Adrenal gland (tissue), 12 donors: Measurements from ENCODE around the gene CEMP1. TPM values are rescaled to one million over a fixed set of nuclear protein-coding genes. Genes with fewer than 3 reads are reported as not detected.
"Not testable (repeated sequence)": the region's sequence is repeated elsewhere in the genome, so short reads cannot be mapped to it uniquely, and the experiment has no call there.

ENCODE experiments used
- DNase-seq, 7 donors: peaks; one replicate each; pipeline ENCODE4 v3.0.0-alpha.2; 2019 to 2020
- H3K27ac ChIP-seq, 5 donors: fragments of 200-600 bp; sonication (generic) in 4 of 5; 1 replicate in 3 of 5; 2 replicates in 2 of 5; pipeline versions ENCODE4 v1.5.1 to v1.8.0; 2016 to 2020; ENCODE audit warnings: mild to moderate bottlenecking in 1 of 5
- H3K27me3 ChIP-seq: fragments of 200-600 bp; 2 replicates; pipeline ENCODE4 v1.8.0; 2021
- H3K36me3 ChIP-seq, 2 donors: fragments of 200-600 bp; replicated peaks in 1 of 2; 1 replicate in 1 of 2; 2 replicates in 1 of 2; pipeline versions ENCODE4 v1.5.1 to v1.8.0; 2018 to 2022
- H3K4me1 ChIP-seq, 2 donors: fragments of 200-600 bp; replicated peaks in 1 of 2; 1 replicate in 1 of 2; 2 replicates in 1 of 2; pipeline versions ENCODE4 v1.5.1 to v1.8.0; 2018 to 2021
- H3K4me3 ChIP-seq, 4 donors: fragments of 200-600 bp; sonication (generic) in 3 of 4; one replicate each; pipeline ENCODE4 v1.5.1; 2016 to 2018
- H3K9me3 ChIP-seq, 3 donors: fragments of 200-600 bp; sonication (generic) in 1 of 3; replicated peaks in 1 of 3; 1 replicate in 2 of 3; 2 replicates in 1 of 3; pipeline versions ENCODE4 v1.5.1 to v1.8.0; 2016 to 2021
- CTCF ChIP-seq, 6 experiments: fragments of 450-650 bp in 4 of 6; fragments of 200-600 bp in 2 of 6; sonication (generic) in 1 of 6; IDR thresholded peaks; 1 replicate in 5 of 6; 2 replicates in 1 of 6; pipeline versions ENCODE4 v1.5.1 to v1.8.0; 2016 to 2021; ENCODE audit warnings: antibody characterized with exemption in 6 of 6, mild to moderate bottlenecking in 2 of 6, moderate library complexity in 1 of 6
- POLR2A ChIP-seq, 2 donors: fragments of 450-650 bp; IDR thresholded peaks; one replicate each; pipeline ENCODE4 v1.6.1; 2017; ENCODE audit warnings: antibody characterized with exemption in 2 of 2, mild to moderate bottlenecking in 2 of 2, moderate library complexity in 1 of 2
- WGBS, 4 donors: extraction: QIAGEN DNeasy Blood & Tissue Kit in 2 of 4; methylation state at CpG; one replicate each; pipeline versions ENCODE4 v1.1.5 to v1.1.7; 2013 to 2017; 5-methylcytosine and 5-hydroxymethylcytosine counted together
- intact Hi-C, 2 donors: fragments of 100-400 bp; cut with DNase I; formaldehyde crosslinking; loops; one replicate each; pipeline versions ENCODE4 v1.14.1 to v1.15.0; 2022 to 2023
- polyA plus RNA-seq, 3 donors: library from polyadenylated mRNA; stranded (reverse); fragments of 200-250 nt in 2 of 3; fragments of 350-450 nt in 1 of 3; fragmentation: Illumina TruSeq in 1 of 3; extraction: RNeasy Lipid Tissue Mini Kit (QIAGEN cat#74804) in 1 of 3; gene quantifications; one replicate each; pipeline ENCODE4 v1.2.3, GENCODE V29; 2013 to 2014
- total RNA-seq, 9 donors: library from RNA; depleted of rRNA in 4 of 9; stranded (reverse); fragments of >200 nt in 4 of 9; fragments of 120-200 nt in 1 of 9; fragmentation: NEBNext Ultra II Directional in 1 of 9; extraction: Animal tissue kit (Norgen Biotek cat#: 25700) in 1 of 9; gene quantifications; one replicate each; pipeline versions ENCODE4 v1.1.0 to v1.2.4, GENCODE V29; 2013 to 2023
- donor health status: healthy with polysubstance abuse.
- donor health status: Bipolar disorder and iron deficiency.
- donor health status: DM: yes; HTN: yes; CAD: no.
- donor health status: DM: no; HTN: no; CAD: no.
- donor health status: DM: no; HTN: no; CAD: no.
- donor health status: DM: yes; HTN: yes; CAD: no.

Gene CEMP1
- total and polyA plus RNA-seq, 12 donors = 0.11 to 1.4 (median 1.3) TPM; not detected in 9

- H3K36me3 ChIP-seq = peaks cover 0 to 15% of the 10 kb centered on the region in 2 donors
- H3K4me3 ChIP-seq = no peak overlapping the region
- 83 to 92% (median 86%) methylated on average over 11 of the region's 11 CpGs for WGBS, 4 donors
- intact Hi-C loops = no loop called here
- H3K27me3 ChIP-seq = no peaks in the 10 kb centered on the region
- TF ChIP-seq CTCF (IDR thresholded peaks at IDR 0.05) = no peak
- H3K27ac ChIP-seq = peak overlapping the region in 1 of 5 donors; percentile 97
- no peaks in the 10 kb centered on the region for H3K9me3 ChIP-seq
- DNase-seq = peak in 2 of 7 donors; percentile 15 to 21
- H3K4me1 ChIP-seq = peaks cover 13 to 33% of the 10 kb centered on the region in 2 donors
Measured at GRCh38 chr16:2533912-2534311, 2.7 kb upstream of the CEMP1 start.

GRCh38 chr16:2533142-2533755 is 2.0 kb upstream of the CEMP1 start:
- H3K9me3 ChIP-seq, H3K27me3 ChIP-seq, intact Hi-C loops: not testable (repeated sequence)
- peak overlapping the region in 1 of 4 donors; percentile 63 for H3K4me3 ChIP-seq
- H3K27ac ChIP-seq = peak overlapping the region; percentile 82 to 99 (median 96)
- H3K4me1 ChIP-seq = peaks cover 13 to 28% of the 10 kb centered on the region in 2 donors
- peak in 5 of 7 donors; percentile 25 to 52 (median 46) for DNase-seq
- 33 to 46% (median 34%) methylated on average over 7 to 16 of the region's 16 CpGs for WGBS, 4 donors
- peaks cover 0 to 21% of the 10 kb centered on the region in 2 donors for H3K36me3 ChIP-seq

GRCh38 chr16:2532494-2533141 is 1.4 kb upstream of the CEMP1 start:
- DNase-seq = peak; percentile 66 to 89 (median 77)
- Histone ChIP-seq H3K27me3 (no peaks in the 10 kb centered on the region), H3K4me3 (peak overlapping the region in 3 of 4 donors; percentile 42 to 63 (median 57)), H3K36me3 (peaks cover 0 to 28% of the 10 kb centered on the region in 2 donors), H3K4me1 (peaks cover 13 to 28% of the 10 kb centered on the region in 2 donors), H3K27ac (peak overlapping the region; percentile 82 to 99 (median 96)), H3K9me3 (no peaks in the 10 kb centered on the region)
- intact Hi-C loops = no loop called here
- TF ChIP-seq POLR2A (IDR thresholded peaks at IDR 0.05) (peak; percentile 22 to 70), CTCF (IDR thresholded peaks at IDR 0.05) (no peak)
- 2 to 3% (median 2%) methylated on average over 26 to 37 of the region's 37 CpGs for WGBS, 4 donors

GRCh38 chr16:2531696-2532493 is 687 bp upstream of the CEMP1 start:
- 0 to 1% (median 1%) methylated on average over 25 to 84 of the region's 84 CpGs for WGBS, 4 donors
- peak overlapping the region; percentile 82 to 99 (median 96) for H3K27ac ChIP-seq
- H3K4me1 ChIP-seq = peaks cover 11 to 23% of the 10 kb centered on the region in 2 donors
- H3K9me3 ChIP-seq = no peaks in the 10 kb centered on the region
- H3K4me3 ChIP-seq = peak overlapping the region in 3 of 4 donors; percentile 42 to 63 (median 57)
- H3K27me3 ChIP-seq = no peaks in the 10 kb centered on the region
- peak; percentile 98 to 100 (median 99) for DNase-seq
- H3K36me3 ChIP-seq = peaks cover 0 to 29% of the 10 kb centered on the region in 2 donors
- TF ChIP-seq POLR2A (IDR thresholded peaks at IDR 0.05) (peak in 1 of 2 donors; percentile 86), CTCF (IDR thresholded peaks at IDR 0.05) (no peak)
- intact Hi-C loops = no loop called here
